Neural progenitor cell (in vitro differentiated cells): ENCODE measurements around the gene CEP89.

Experiments
- EZH2 ChIP-seq: fragments of 200-600 bp; sonication (generic); IDR thresholded peaks from 2 replicates; pipeline ENCODE4 v1.6.1; 2017; ENCODE audit warnings: antibody characterized with exemption, mild to moderate bottlenecking, moderate library complexity
- TF ChIP-seq, protein P1 (sequence below): fragments of 200-600 bp; sonication (generic); IDR thresholded peaks from 2 replicates; pipeline ENCODE4 v1.5.1; 2017; ENCODE audit warnings: antibody characterized with exemption, mild to moderate bottlenecking

DNA sequence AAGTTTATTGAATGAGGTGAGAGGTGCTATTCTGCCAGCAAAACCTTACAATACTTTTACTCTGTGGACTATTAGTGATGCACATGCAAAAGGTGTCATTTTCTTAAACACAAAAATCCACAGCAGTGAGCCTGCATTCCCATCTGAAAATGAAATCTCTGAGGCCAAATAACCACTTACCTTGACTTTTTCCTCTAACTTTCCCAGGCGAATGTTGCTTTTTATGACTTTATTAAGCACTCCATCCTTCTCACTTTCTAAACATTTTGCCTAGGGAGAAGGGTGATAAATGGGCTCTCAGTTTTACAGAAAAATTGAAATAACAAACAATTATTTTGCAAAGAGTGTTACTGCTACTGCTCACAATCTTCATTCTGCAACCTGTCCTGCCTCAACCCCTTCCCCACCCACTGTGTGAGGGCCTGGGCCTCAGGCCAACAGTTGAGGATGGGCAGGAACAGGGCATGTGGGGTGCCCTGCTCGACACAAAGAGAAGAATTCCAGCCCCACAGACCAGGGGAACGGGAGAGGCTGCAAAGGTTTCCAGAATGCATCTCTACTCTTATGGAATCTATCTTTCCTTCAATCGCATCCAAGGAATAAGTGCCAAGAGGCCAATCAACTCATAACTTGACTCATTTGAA is 84.1 kb downstream of the CEP89 start:
- TF ChIP-seq, protein P1, sequence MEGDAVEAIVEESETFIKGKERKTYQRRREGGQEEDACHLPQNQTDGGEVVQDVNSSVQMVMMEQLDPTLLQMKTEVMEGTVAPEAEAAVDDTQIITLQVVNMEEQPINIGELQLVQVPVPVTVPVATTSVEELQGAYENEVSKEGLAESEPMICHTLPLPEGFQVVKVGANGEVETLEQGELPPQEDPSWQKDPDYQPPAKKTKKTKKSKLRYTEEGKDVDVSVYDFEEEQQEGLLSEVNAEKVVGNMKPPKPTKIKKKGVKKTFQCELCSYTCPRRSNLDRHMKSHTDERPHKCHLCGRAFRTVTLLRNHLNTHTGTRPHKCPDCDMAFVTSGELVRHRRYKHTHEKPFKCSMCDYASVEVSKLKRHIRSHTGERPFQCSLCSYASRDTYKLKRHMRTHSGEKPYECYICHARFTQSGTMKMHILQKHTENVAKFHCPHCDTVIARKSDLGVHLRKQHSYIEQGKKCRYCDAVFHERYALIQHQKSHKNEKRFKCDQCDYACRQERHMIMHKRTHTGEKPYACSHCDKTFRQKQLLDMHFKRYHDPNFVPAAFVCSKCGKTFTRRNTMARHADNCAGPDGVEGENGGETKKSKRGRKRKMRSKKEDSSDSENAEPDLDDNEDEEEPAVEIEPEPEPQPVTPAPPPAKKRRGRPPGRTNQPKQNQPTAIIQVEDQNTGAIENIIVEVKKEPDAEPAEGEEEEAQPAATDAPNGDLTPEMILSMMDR = no peak
- no peak for TF ChIP-seq EZH2
